IMR-90 (cell line): Measurements from ENCODE around the gene NOXA1. TPM values are rescaled to one million over a fixed set of nuclear protein-coding genes. Genes with fewer than 3 reads are reported as not detected.

Source experiments
- ATAC-seq: fragments of 200-7000 bp; cut with Tn5 transposase; 2 replicates; pipeline ENCODE4 v1.9.1; 2020; ENCODE audit warnings: low read depth, mild to moderate bottlenecking, moderate library complexity
- BruUV-seq: library from RNA; stranded (reverse); fragments of 400-500 nt; replicated peaks from 2 replicates; lab custom pipeline; 2021; lab: Mats Ljungman, UMichigan
- CTCF ChIA-PET: fragments of 300-600 bp; formaldehyde crosslinking; extraction: SDS; loops from one replicate; lab custom pipeline; 2021; ENCODE audit warnings: antibody characterized with exemption; lab: Yijun Ruan, JAX
- POLR2A ChIA-PET: fragments of 300-600 bp; sonication (Branson Sonifier 250); formaldehyde crosslinking; loops from one replicate; lab custom pipeline; 2022; ENCODE audit warnings: antibody characterized with exemption; ENCODE audit not compliant: unreplicated experiment; lab: Charles Lee
- DNase-seq: peaks from one replicate; pipeline ENCODE4 v3.0.0; 2013
- H2AFZ ChIP-seq: replicated peaks from 2 replicates; pipeline ENCODE3; 2013; ENCODE audit warnings: low read length, mild to moderate bottlenecking; ENCODE audit not compliant: poor library complexity
- H2AK5ac ChIP-seq: 2 replicates; pipeline ENCODE4 v1.6.1; 2013; ENCODE audit warnings: low read depth, low read length, inconsistent platforms
- H2AK9ac ChIP-seq: replicated peaks from 2 replicates; pipeline ENCODE3; 2013; ENCODE audit warnings: mild to moderate bottlenecking, low read depth, low read length, moderate library complexity; ENCODE audit not compliant: poor library complexity
- H2BK120ac ChIP-seq: 2 replicates; pipeline ENCODE4 v1.6.1; 2013; ENCODE audit warnings: low read depth, low read length, inconsistent platforms
- H2BK15ac ChIP-seq: 3 replicates; pipeline ENCODE4 v1.6.1; 2013; ENCODE audit warnings: low read depth, low read length, inconsistent platforms
- H2BK20ac ChIP-seq: 2 replicates; pipeline ENCODE4 v1.6.1; 2013; ENCODE audit warnings: low read depth, mild to moderate bottlenecking, inconsistent platforms, low read length, moderate library complexity
- H2BK5ac ChIP-seq: 2 replicates; pipeline ENCODE4 v1.6.1; 2013; ENCODE audit warnings: mild to moderate bottlenecking, low read depth, low read length, inconsistent platforms; ENCODE audit not compliant: poor library complexity, severe bottlenecking
- H3K14ac ChIP-seq: replicated peaks from 2 replicates; pipeline ENCODE4 v1.6.1; 2013; ENCODE audit warnings: low read depth, low read length, inconsistent platforms
- H3K18ac ChIP-seq: 2 replicates; pipeline ENCODE4 v1.6.1; 2013; ENCODE audit warnings: low read depth, low read length, control low read depth
- H3K23ac ChIP-seq: 2 replicates; pipeline ENCODE4 v1.6.1; 2013; ENCODE audit warnings: low read depth, low read length, inconsistent platforms
- H3K27ac ChIP-seq: 2 replicates; pipeline ENCODE4 v1.5.1; 2013; ENCODE audit warnings: mild to moderate bottlenecking, control low read depth, low read length; ENCODE audit not compliant: insufficient read depth
- H3K27me3 ChIP-seq: 2 replicates; pipeline ENCODE4 v1.6.1; 2013; ENCODE audit warnings: low read length; ENCODE audit not compliant: control insufficient read depth, insufficient read depth
- H3K36me3 ChIP-seq: 2 replicates; pipeline ENCODE4 v1.6.1; 2013; ENCODE audit warnings: low read length, mixed read lengths; ENCODE audit not compliant: control insufficient read depth, insufficient read depth
- H3K4ac ChIP-seq: 2 replicates; pipeline ENCODE4 v1.6.1; 2013; ENCODE audit warnings: low read depth, low read length, inconsistent platforms
- H3K4me1 ChIP-seq: 2 replicates; pipeline ENCODE4 v1.6.1; 2013; ENCODE audit warnings: low read length, mixed read lengths; ENCODE audit not compliant: control insufficient read depth, insufficient read depth
- H3K4me2 ChIP-seq: 2 replicates; pipeline ENCODE4 v1.6.1; 2013; ENCODE audit warnings: low read depth, mild to moderate bottlenecking, control low read depth, low read length, moderate library complexity
- H3K4me3 ChIP-seq: 2 replicates; pipeline ENCODE4 v1.5.1; 2013; ENCODE audit warnings: low read depth, mild to moderate bottlenecking, control low read depth, low read length, moderate library complexity; ENCODE audit not compliant: insufficient read depth
- H3K56ac ChIP-seq: 2 replicates; pipeline ENCODE4 v1.6.1; 2013; ENCODE audit warnings: low read length, inconsistent platforms; ENCODE audit not compliant: insufficient read depth; ENCODE audit errors: extremely low read depth
- H3K79me1 ChIP-seq, 2 experiments: 2 replicates each; pipeline ENCODE4 v1.6.1; 2013; ENCODE audit warnings: low read length in 2 of 2, inconsistent platforms in 1 of 2, low read depth in 1 of 2
- H3K9ac ChIP-seq: 2 replicates; pipeline ENCODE4 v1.6.1; 2013; ENCODE audit warnings: low read depth, low read length, control low read depth
- H3K9me1 ChIP-seq: 2 replicates; pipeline ENCODE4 v1.6.1; 2013; ENCODE audit warnings: low read length, inconsistent platforms; ENCODE audit not compliant: insufficient read depth
- H3K9me3 ChIP-seq: 2 replicates; pipeline ENCODE4 v1.6.1; 2013; ENCODE audit warnings: low read length; ENCODE audit not compliant: control insufficient read depth, insufficient read depth
- H4K20me1 ChIP-seq: 2 replicates; pipeline ENCODE4 v1.6.1; 2013; ENCODE audit warnings: low read length, inconsistent platforms; ENCODE audit not compliant: insufficient read depth
- H4K5ac ChIP-seq: 2 replicates; pipeline ENCODE4 v1.6.1; 2013; ENCODE audit warnings: mild to moderate bottlenecking, low read depth, low read length, control low read depth
- H4K8ac ChIP-seq, 2 experiments: 2 replicates each; pipeline ENCODE4 v1.6.1; 2013; ENCODE audit warnings: low read depth in 2 of 2, low read length in 2 of 2, control low read depth in 1 of 2, inconsistent platforms in 1 of 2
- H4K91ac ChIP-seq: 2 replicates; pipeline ENCODE4 v1.6.1; 2013; ENCODE audit warnings: low read depth, low read length, inconsistent platforms; ENCODE audit not compliant: insufficient read depth
- BHLHE40 ChIP-seq: fragments of 150-350 bp; IDR thresholded peaks from 2 replicates; pipeline ENCODE4 v1.6.1; 2016; ENCODE audit warnings: mild to moderate bottlenecking, low read depth, low read length
- CEBPB ChIP-seq: IDR thresholded peaks from 2 replicates; pipeline ENCODE4 v1.6.1; 2012; ENCODE audit warnings: low read depth, low read length, improper control_type of control experiment
- CHD1 ChIP-seq: IDR thresholded peaks from 2 replicates; pipeline ENCODE4 v1.6.1; 2012; ENCODE audit warnings: low read depth, low read length, improper control_type of control experiment
- FOS ChIP-seq: fragments of 150-350 bp; IDR thresholded peaks from 2 replicates; pipeline ENCODE4 v1.6.1; 2016; ENCODE audit warnings: low read depth, low read length
- MAFK ChIP-seq: IDR thresholded peaks from 2 replicates; pipeline ENCODE4 v1.6.1; 2012; ENCODE audit warnings: low read depth, low read length, improper control_type of control experiment
- NFE2L2 ChIP-seq: fragments of 150-350 bp; IDR thresholded peaks from 2 replicates; pipeline ENCODE4 v1.6.1; 2016; ENCODE audit warnings: low read depth, mild to moderate bottlenecking, low read length
- RFX5 ChIP-seq: IDR thresholded peaks from 2 replicates; pipeline ENCODE4 v1.8.0; 2012; ENCODE audit warnings: low read depth, mild to moderate bottlenecking, low read length, moderate library complexity
- SMC3 ChIP-seq: fragments of 150-350 bp; IDR thresholded peaks from 2 replicates; pipeline ENCODE4 v1.6.1; 2016; ENCODE audit warnings: low read depth, mild to moderate bottlenecking, antibody characterized with exemption, low read length, moderate library complexity
- USF2 ChIP-seq: fragments of 150-350 bp; IDR thresholded peaks from 2 replicates; pipeline ENCODE4 v1.6.1; 2017; ENCODE audit warnings: mild to moderate bottlenecking, antibody characterized with exemption, low read length, low read depth
- WGBS, 2 experiments: methylation state at CpG; one replicate each; pipeline versions ENCODE4 v1.1.5 to v1.1.7; 2013; ENCODE audit warnings: missing lambda C conversion rate in 2 of 2; ENCODE audit not compliant: insufficient read length in 1 of 2; ENCODE audit errors: extremely low coverage in 2 of 2; 5-methylcytosine and 5-hydroxymethylcytosine counted together
- dilution Hi-C: fragments of 300-500 bp; cut with HindIII; formaldehyde crosslinking; loops from one replicate; pipeline ENCODE4 v1.14.3; 2018; ENCODE audit warnings: low sequenced_read_pairs; ENCODE audit not compliant: unreplicated experiment
- in situ Hi-C: fragments of 300-500 bp; cut with MboI; formaldehyde crosslinking; loops from 3 replicates; pipeline ENCODE4 v1.14.3; 2019; ENCODE audit warnings: low sequenced_read_pairs, inconsistent platforms, mixed read lengths
- intact Hi-C: fragments of 100-400 bp; cut with micrococcal nuclease; formaldehyde crosslinking; loops from 2 replicates; pipeline ENCODE4 v1.10.0; 2022
- polyA plus RNA-seq, 3 experiments: library from polyadenylated mRNA; depleted of rRNA; stranded (reverse); fragments of >200 nt; gene quantifications; 2 replicates each; pipeline ENCODE4 v1.2.3, GENCODE V29; 2012; ENCODE audit warnings: low replicate concordance in 1 of 3
- total RNA-seq: library from RNA; depleted of rRNA; stranded (reverse); fragments of >200 nt; gene quantifications from 2 replicates; pipeline ENCODE4 v1.2.3, GENCODE V29; 2012

Gene NOXA1
- total and polyA plus RNA-seq, 2 of the 4 experiments (the other 2 are of a cell fraction): 0.17 TPM; not detected in 1

- peak overlapping the region; percentile 13; the same call in 1 of the 2 replicates for H3K4me2 ChIP-seq
- H2BK15ac ChIP-seq: 0 out of 3 replicates have a peak overlapping the region, but pooled peaks have one; percentile 5
- peak; percentile 96 for DNase-seq
- H3K56ac ChIP-seq: no peak overlapping the region
- H4K5ac ChIP-seq: no peak overlapping the region; the same call in 1 of the 2 replicates
- no peak overlapping the region; the same call in 1 of the 2 replicates for H3K18ac ChIP-seq
- H2BK120ac ChIP-seq: peak overlapping the region; percentile 21; the same call in 1 of the 2 replicates
- H3K27me3 ChIP-seq: no peaks in the 10 kb centered on the region
- peak overlapping the region; percentile 7 for H2AK9ac ChIP-seq
- in situ Hi-C loops (no loop called here), intact Hi-C loops (no loop called here), dilution Hi-C loops (no loop called here)
- H2AK5ac ChIP-seq: peak overlapping the region; percentile 51; the same call in 1 of the 2 replicates
- no peak overlapping the region for H2BK20ac ChIP-seq
- H3K36me3 ChIP-seq: peaks cover 4% of the 10 kb centered on the region; the same call in 1 of the 2 replicates
- peak overlapping the region; percentile 71 for H2AFZ ChIP-seq
- ChIA-PET CTCF (no interaction called here), POLR2A (no interaction called here)
- H3K9me3 ChIP-seq: no peaks in the 10 kb centered on the region
- H2BK5ac ChIP-seq: no peak overlapping the region
- TF ChIP-seq CHD1 (no peak), BHLHE40 (peak; percentile 78), NFE2L2 (no peak), USF2 (no peak), RFX5 (peak; percentile 60; the same call in 1 of the 2 replicates), SMC3 (no peak), FOS (peak; percentile 32; the same call in 1 of the 2 replicates), CEBPB (peak; percentile 95), MAFK (0 out of 2 replicates have a peak, but pooled peaks have one; percentile 3)
- no peak overlapping the region for H3K23ac ChIP-seq
- no peaks in the 10 kb centered on the region; a peak in 1 of 4 replicates for H3K79me1 ChIP-seq
- no peaks in the 10 kb centered on the region; the same call in 1 of the 2 replicates for H4K20me1 ChIP-seq
- peak overlapping the region; percentile 29; the same call in 1 of the 2 replicates for H3K4ac ChIP-seq
- H3K4me3 ChIP-seq: no peak overlapping the region
- 0 out of 2 replicates have a peak overlapping the region, but pooled peaks have one; percentile 15 for H3K9ac ChIP-seq
- peak overlapping the region in 1 of 2 experiments; percentile 29; a peak in 2 of 4 replicates for H4K8ac ChIP-seq
- no peak overlapping the region; the same call in 1 of the 2 replicates for H3K14ac ChIP-seq
- ATAC-seq: peak; percentile 99
- H3K4me1 ChIP-seq: peaks cover 7% of the 10 kb centered on the region
- peak overlapping the region; percentile 16 for H3K27ac ChIP-seq
- 80% methylated on average over 1 of the region's 15 CpGs; no CpG with 5 or more reads in 1 of the 2 experiments for WGBS, 2 experiments
- peak overlapping the region; percentile 25; the same call in 1 of the 2 replicates for H4K91ac ChIP-seq
- BruUV-seq: no TSS peak
- 0 out of 2 replicates have a peak, but pooled peaks cover 3% of the 10 kb centered on the region for H3K9me1 ChIP-seq
These were observed 27.0 kb upstream of the NOXA1 start for GRCh38 chr9:137396227-137396626.
